K562 (cell line): Measurements from ENCODE around the gene CALM3. TPM values are rescaled to one million over a fixed set of nuclear protein-coding genes. Genes with fewer than 3 reads are reported as not detected.
A peak's percentile ranks its signal among the peaks of the same experiment; 100 is the strongest.

Experiments used
- ATAC-seq: fragments of 200-7000 bp; cut with Tn5 transposase; 3 replicates; pipeline ENCODE4 v1.9.1; 2020; ENCODE audit warnings: moderate library complexity
- BruUV-seq: library from RNA; stranded (reverse); fragments of 400-500 nt; replicated peaks from 2 replicates; lab custom pipeline; 2021; lab: Mats Ljungman, UMichigan
- CTCF ChIA-PET: fragments of 300-600 bp; formaldehyde crosslinking; extraction: SDS; loops from one replicate; lab custom pipeline; 2021; ENCODE audit warnings: low intra/inter-chr PET ratio; lab: Yijun Ruan, JAX
- POLR2A ChIA-PET: fragments of 300-600, 350-650 bp; sonication (Branson Sonifier 250); formaldehyde crosslinking; extraction: SDS; loops from one replicate; lab custom pipeline; 2021; ENCODE audit warnings: antibody characterized with exemption, inconsistent platforms; lab: Yijun Ruan, JAX
- DNase-seq, 4 experiments: peaks; one replicate each; pipeline versions ENCODE4 v3.0.0 to v3.0.0-alpha.2; 2011 to 2018; ENCODE audit warnings: low spot score in 3 of 4, mixed read lengths in 3 of 4; ENCODE audit errors: extremely low read depth in 1 of 4
- FAIRE-seq: peaks from 2 replicates; lab custom pipeline; 2011; peaks lifted over from hg19 to GRCh38; lab: Jason Lieb, UNC
- H2AFZ ChIP-seq: 2 replicates; pipeline ENCODE4 v1.6.0; 2011; ENCODE audit warnings: low read depth, low read length, control low read depth, inconsistent platforms
- H3K27ac ChIP-seq: fragments of 200-600 bp; 3 replicates; pipeline ENCODE4 v1.8.0; 2011; ENCODE audit warnings: low read depth, mild to moderate bottlenecking, control low read depth, inconsistent platforms, low read length, moderate library complexity, mixed read lengths; ENCODE audit errors: extremely low read depth
- H3K27me3 ChIP-seq, 2 experiments: fragments of 300-600 bp in 1 of 2; 2 replicates in 1 of 2; 3 replicates in 1 of 2; pipeline versions ENCODE4 v1.6.0 to v1.8.0; 2011; ENCODE audit warnings: inconsistent platforms in 2 of 2, low read length in 2 of 2, mild to moderate bottlenecking in 1 of 2, mixed read lengths in 1 of 2, moderate library complexity in 1 of 2; ENCODE audit not compliant: control insufficient read depth in 2 of 2, insufficient read depth in 2 of 2
- H3K36me3 ChIP-seq: fragments of 300-600 bp; 3 replicates; pipeline ENCODE4 v1.8.0; 2011; ENCODE audit warnings: mild to moderate bottlenecking, low read length, inconsistent platforms; ENCODE audit not compliant: control insufficient read depth, insufficient read depth
- H3K4me1 ChIP-seq, 2 experiments: fragments of 200-600 bp in 1 of 2; replicated peaks in 1 of 2; 2 replicates in 1 of 2; 3 replicates in 1 of 2; pipeline versions ENCODE4 v1.5.1 to v1.8.0; 2011; ENCODE audit warnings: inconsistent platforms in 2 of 2, low read length in 2 of 2, mild to moderate bottlenecking in 1 of 2, mixed read lengths in 1 of 2, moderate library complexity in 1 of 2; ENCODE audit not compliant: control insufficient read depth in 2 of 2, insufficient read depth in 2 of 2
- H3K4me2 ChIP-seq: 2 replicates; pipeline ENCODE4 v1.6.1; 2011; ENCODE audit warnings: low read length, control low read depth, inconsistent platforms, mixed read lengths; ENCODE audit not compliant: insufficient read depth
- H3K4me3 ChIP-seq: fragments of 200-600 bp; sonication (generic), shearing (Covaris generic); 2 replicates; pipeline ENCODE4 v1.5.1; 2016; ENCODE audit warnings: control low read depth, inconsistent platforms
- H3K79me2 ChIP-seq: fragments of 200-600 bp; 3 replicates; pipeline ENCODE4 v1.8.0; 2011; ENCODE audit warnings: low read length, inconsistent platforms; ENCODE audit not compliant: control insufficient read depth, insufficient read depth
- H3K9ac ChIP-seq, 2 experiments: 2 replicates each; pipeline versions ENCODE4 v1.6.0 to v1.6.1; 2011; ENCODE audit warnings: low read depth in 2 of 2, low read length in 2 of 2, control low read depth in 1 of 2, inconsistent platforms in 1 of 2, mild to moderate bottlenecking in 1 of 2, mixed read lengths in 1 of 2; ENCODE audit not compliant: insufficient read depth in 1 of 2
- H3K9me1 ChIP-seq: one replicate; pipeline ENCODE4 v1.6.0; 2011; ENCODE audit warnings: inconsistent platforms, mild to moderate bottlenecking, low read length, moderate library complexity; ENCODE audit not compliant: control insufficient read depth, insufficient read depth
- H3K9me3 ChIP-seq: replicated peaks from 2 replicates; pipeline ENCODE4 v1.5.1; 2011; ENCODE audit warnings: low read depth, low read length, inconsistent platforms; ENCODE audit not compliant: control insufficient read depth, insufficient read depth
- H4K20me1 ChIP-seq: replicated peaks from 2 replicates; pipeline ENCODE4 v1.6.1; 2011; ENCODE audit warnings: low read length, inconsistent platforms, mixed read lengths; ENCODE audit not compliant: control insufficient read depth, insufficient read depth
- CEBPB ChIP-seq: fragments of 450-650 bp; IDR thresholded peaks from 2 replicates; pipeline ENCODE4 v1.6.1; 2016; ENCODE audit warnings: missing genetic modification characterization, missing compliant biosample characterization
- CEBPG ChIP-seq, 3 experiments: fragments of 200-800 bp in 1 of 3; sonication (Bioruptor generic) in 1 of 3; sonication (generic) in 1 of 3; formaldehyde crosslinking in 1 of 3; IDR thresholded peaks in 2 of 3; conservative IDR thresholded peaks in 1 of 3; 2 replicates each; pipeline versions ENCODE4 v1.6.1 to v1.8.0; 2016 to 2022; ENCODE audit warnings: missing compliant biosample characterization in 2 of 3, missing genetic modification characterization in 2 of 3, mild to moderate bottlenecking in 1 of 3, missing genetic modification reagents in 1 of 3
- ZNF263 ChIP-seq: sonication (generic); formaldehyde crosslinking; IDR thresholded peaks from 2 replicates; pipeline ENCODE4 v1.8.0; 2022; ENCODE audit warnings: mild to moderate bottlenecking, missing genetic modification reagents, borderline replicate concordance
- ZNF830 ChIP-seq: fragments of 250-450 bp; sonication (Bioruptor Pico); IDR thresholded peaks from 2 replicates; pipeline ENCODE4 v1.5.0; 2021; ENCODE audit warnings: mild to moderate bottlenecking
- WGBS: fragments of 100-300 bp; shearing (Covaris generic); methylation state at CpG from one replicate; pipeline ENCODE4 v1.1.6; 2016; ENCODE audit warnings: low coverage, mixed read lengths; ENCODE audit not compliant: insufficient coverage; ENCODE audit errors: missing lambda C conversion rate; 5-methylcytosine and 5-hydroxymethylcytosine counted together
- in situ Hi-C: fragments of 300-500 bp; cut with MboI; formaldehyde crosslinking; loops from 4 replicates; pipeline ENCODE4 v1.15.0; 2018; ENCODE audit warnings: inconsistent platforms, mixed read lengths
- intact Hi-C: fragments of 100-400 bp; cut with micrococcal nuclease; formaldehyde crosslinking; loops from 2 replicates; pipeline ENCODE4 v1.14.2; 2022
- polyA plus RNA-seq, 8 experiments: library from polyadenylated mRNA; depleted of rRNA in 4 of 8; stranded (reverse) in 5 of 8; unstranded in 3 of 8; fragments of >200 nt; fragmentation: Nextera tagmentation in 2 of 8; fragmentation: Illumina TruSeq in 1 of 8; extraction: Ambion mirVana in 2 of 8; extraction: Trizol in 1 of 8; gene quantifications; 2 replicates each; pipeline versions ENCODE4 v1.2.1 to v1.2.3, GENCODE V29; 2011 to 2014; ENCODE audit warnings: inconsistent platforms in 1 of 8, missing spikeins in 1 of 8
- total RNA-seq, 7 experiments: library from RNA; depleted of rRNA in 6 of 7; stranded (reverse); fragments of >200 nt in 6 of 7; fragmentation: Illumina TruSeq in 2 of 7; extraction: Trizol in 2 of 7; gene quantifications; 2 replicates each; pipeline versions ENCODE4 v1.2.1 to v1.2.3, GENCODE V29; 2011 to 2021; ENCODE audit warnings: low replicate concordance in 1 of 7
- TF ChIP-seq, protein P1 (sequence below), 2 experiments: fragments of 450-650 bp in 1 of 2; sonication (generic) in 1 of 2; formaldehyde crosslinking in 1 of 2; IDR thresholded peaks in 1 of 2; conservative IDR thresholded peaks in 1 of 2; 2 replicates each; pipeline versions ENCODE4 v1.6.1 to v1.8.1; 2016 to 2023; ENCODE audit warnings: mild to moderate bottlenecking in 2 of 2, moderate library complexity in 2 of 2, inconsistent platforms in 1 of 2, missing genetic modification reagents in 1 of 2

The CALM3 gene
- total and polyA plus RNA-seq, 9 of the 15 experiments (the other 6 are each of a cell fraction or from before 2014, with no cell fraction given), result 34.6 to 350 (median 156) TPM

- intact Hi-C loops, result no loop called here
These were observed 30.4 kb downstream of the CALM3 start for GRCh38 chr19:46631481-46631880.

More at GRCh38 chr19:46631481-46631880, 30.4 kb downstream of the CALM3 start:
- Histone ChIP-seq H3K9me1 (no peaks in the 10 kb centered on the region), H3K27ac (no peak overlapping the region), H3K79me2 (no peaks in the 10 kb centered on the region), H2AFZ (no peak overlapping the region), H3K9me3 (no peaks in the 10 kb centered on the region), H3K36me3 (no peaks in the 10 kb centered on the region), H3K4me2 (no peak overlapping the region), H4K20me1 (no peaks in the 10 kb centered on the region), H3K27me3 (no peaks in the 10 kb centered on the region), H3K4me1 (peaks cover 37 to 70% of the 10 kb centered on the region in 2 experiments), H3K4me3 (no peak overlapping the region), H3K9ac (peak overlapping the region in 1 of 2 experiments; percentile 66; a peak in 1 of 4 replicates)
- ChIA-PET CTCF (no interaction called here), POLR2A (interaction anchor here (0.6 to 1.7 kb wide), 8 partner anchors 8 to 110 kb away, joined by 3 to 6 read pairs (median 4); no protein-coding TSS in a partner anchor)
- WGBS, result 27% methylated on average over 6 of the region's 6 CpGs
- FAIRE-seq (no peak), DNase-seq (no peak), ATAC-seq (no peak)
- BruUV-seq, result no TSS peak
- in situ Hi-C loops, result no loop called here
- TF ChIP-seq, protein P1, sequence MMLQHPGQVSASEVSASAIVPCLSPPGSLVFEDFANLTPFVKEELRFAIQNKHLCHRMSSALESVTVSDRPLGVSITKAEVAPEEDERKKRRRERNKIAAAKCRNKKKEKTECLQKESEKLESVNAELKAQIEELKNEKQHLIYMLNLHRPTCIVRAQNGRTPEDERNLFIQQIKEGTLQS (IDR thresholded peaks at IDR 0.05), result peak; percentile 67
- TF ChIP-seq, protein P1 (CRISPR knock-in tag; conservative IDR thresholded peaks at IDR 0.05), result no peak
- no peak for TF ChIP-seq ZNF830
- no peak for TF ChIP-seq CEBPG (CRISPR knock-in tag; IDR thresholded peaks at IDR 0.05)
- peak in 1 of 2 experiments; percentile 86; a peak in 2 of 4 replicates for TF ChIP-seq CEBPG (tag; conservative IDR thresholded peaks at IDR 0.05 in 1 of 2, IDR thresholded peaks at IDR 0.05 in 1 of 2)
- peak; percentile 29; the same call in 1 of the 2 replicates for TF ChIP-seq ZNF263 (CRISPR knock-in tag)
- TF ChIP-seq CEBPB (tag), result 0 out of 2 replicates have a peak, but pooled peaks have one; percentile 42
